ENCODE measurements around the gene GUCA2B. TPM values are rescaled to one million over a fixed set of nuclear protein-coding genes. Genes with fewer than 3 reads are reported as not detected.

The GUCA2B gene
- total and polyA plus RNA-seq, 2 of the 4 experiments (the other 2 are of a cell fraction), result not detected

DNA sequence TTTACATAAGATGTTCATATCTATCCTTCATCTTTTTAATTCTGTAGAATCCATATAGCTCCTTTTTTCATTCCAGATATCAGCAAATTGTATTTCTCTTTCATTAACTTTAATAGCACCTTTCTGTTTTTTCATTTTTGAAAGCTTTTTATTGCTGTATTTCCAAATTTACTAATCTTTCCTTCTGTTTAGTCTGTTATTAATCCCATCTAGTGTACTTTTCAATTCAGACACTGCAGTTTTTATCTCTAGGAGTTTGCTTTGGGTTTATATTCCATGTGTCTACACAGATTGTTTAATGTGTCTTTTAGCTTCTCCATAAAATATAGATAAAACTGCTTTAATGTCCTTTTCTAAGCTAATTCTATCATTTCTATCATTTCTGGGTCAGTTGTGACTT lies 48.8 kb downstream of the GUCA2B start:
- H3K27ac ChIP-seq (ENCODE audit: insufficient read depth, low read length), result no peak overlapping the region
- H3K4me3 ChIP-seq (ENCODE audit: insufficient read depth, low read depth, low read length), result no peak overlapping the region
- no peaks in the 10 kb centered on the region for H3K9me3 ChIP-seq (ENCODE audit: control insufficient read depth, insufficient read depth, low read length)
- no peaks in the 10 kb centered on the region for H3K27me3 ChIP-seq (ENCODE audit: control insufficient read depth, insufficient read depth, low read length)
- H4K20me1 ChIP-seq (ENCODE audit: insufficient read depth, low read length), result no peaks in the 10 kb centered on the region
- H3K14ac ChIP-seq (replicated peaks; ENCODE audit: low read depth, low read length), result no peak overlapping the region
- TF ChIP-seq MXI1 (IDR thresholded peaks at IDR 0.05; ENCODE audit: borderline replicate concordance, low read depth, low read length), result no peak
- no peak for TF ChIP-seq RCOR1 (IDR thresholded peaks at IDR 0.05; ENCODE audit: insufficient replicate concordance, low read length)
- TF ChIP-seq MAFK (IDR thresholded peaks at IDR 0.05; ENCODE audit: low read depth, low read length), result no peak
- TF ChIP-seq, protein P1, sequence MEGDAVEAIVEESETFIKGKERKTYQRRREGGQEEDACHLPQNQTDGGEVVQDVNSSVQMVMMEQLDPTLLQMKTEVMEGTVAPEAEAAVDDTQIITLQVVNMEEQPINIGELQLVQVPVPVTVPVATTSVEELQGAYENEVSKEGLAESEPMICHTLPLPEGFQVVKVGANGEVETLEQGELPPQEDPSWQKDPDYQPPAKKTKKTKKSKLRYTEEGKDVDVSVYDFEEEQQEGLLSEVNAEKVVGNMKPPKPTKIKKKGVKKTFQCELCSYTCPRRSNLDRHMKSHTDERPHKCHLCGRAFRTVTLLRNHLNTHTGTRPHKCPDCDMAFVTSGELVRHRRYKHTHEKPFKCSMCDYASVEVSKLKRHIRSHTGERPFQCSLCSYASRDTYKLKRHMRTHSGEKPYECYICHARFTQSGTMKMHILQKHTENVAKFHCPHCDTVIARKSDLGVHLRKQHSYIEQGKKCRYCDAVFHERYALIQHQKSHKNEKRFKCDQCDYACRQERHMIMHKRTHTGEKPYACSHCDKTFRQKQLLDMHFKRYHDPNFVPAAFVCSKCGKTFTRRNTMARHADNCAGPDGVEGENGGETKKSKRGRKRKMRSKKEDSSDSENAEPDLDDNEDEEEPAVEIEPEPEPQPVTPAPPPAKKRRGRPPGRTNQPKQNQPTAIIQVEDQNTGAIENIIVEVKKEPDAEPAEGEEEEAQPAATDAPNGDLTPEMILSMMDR (conservative IDR thresholded peaks at IDR 0.05; ENCODE audit: low read depth, low read length), result no peak
- no peak for TF ChIP-seq NFE2L2 (IDR thresholded peaks at IDR 0.05; ENCODE audit: low read depth, low read length)
- TF ChIP-seq CHD1 (IDR thresholded peaks at IDR 0.05; ENCODE audit: low read depth, low read length), result no peak
- no peak for TF ChIP-seq FOS (IDR thresholded peaks at IDR 0.05; ENCODE audit: low read depth, low read length)
- TF ChIP-seq RFX5 (IDR thresholded peaks at IDR 0.05; ENCODE audit: low read depth, low read length), result no peak
- TF ChIP-seq ELK1 (IDR thresholded peaks at IDR 0.05; ENCODE audit: borderline replicate concordance, low read depth, low read length), result no peak
- TF ChIP-seq MAZ (IDR thresholded peaks at IDR 0.05; ENCODE audit: borderline replicate concordance, low read depth, low read length), result no peak
- TF ChIP-seq RAD21 (IDR thresholded peaks at IDR 0.05; ENCODE audit: low read length), result no peak
- no peak overlapping the region for H4K5ac ChIP-seq (ENCODE audit: low read depth, low read length)
- no peak overlapping the region for H3K18ac ChIP-seq (ENCODE audit: low read depth, low read length)
- no peak overlapping the region for H2AK9ac ChIP-seq (replicated peaks; ENCODE audit: low read depth, low read length, poor library complexity)
- H2BK5ac ChIP-seq (ENCODE audit: low read depth, low read length, poor library complexity, severe bottlenecking), result no peak overlapping the region
- no peak overlapping the region for H3K9ac ChIP-seq (ENCODE audit: low read depth, low read length)
- no peak for DNase-seq
- H2BK120ac ChIP-seq (ENCODE audit: low read depth, low read length), result no peak overlapping the region
- no peaks in the 10 kb centered on the region for H3K4me1 ChIP-seq (ENCODE audit: control insufficient read depth, insufficient read depth, low read length)
- H3K9me1 ChIP-seq (ENCODE audit: insufficient read depth, low read length), result peaks cover 3% of the 10 kb centered on the region; the same call in 1 of the 2 replicates
- H3K79me1 ChIP-seq (ENCODE audit: low read depth in 1 of 2, low read length in 2 of 2), result peaks cover 5 to 26% of the 10 kb centered on the region in 2 experiments; a peak in 3 of 4 replicates
- no peak overlapping the region for H4K91ac ChIP-seq (ENCODE audit: insufficient read depth, low read depth, low read length)
- no peak for ATAC-seq (ENCODE audit: low read depth)
- peaks cover 7% of the 10 kb centered on the region for H3K36me3 ChIP-seq (ENCODE audit: control insufficient read depth, insufficient read depth, low read length)
- dilution Hi-C loops (cut with HindIII; ENCODE audit: low sequenced_read_pairs, unreplicated experiment), result no loop called here
- no peak overlapping the region for H3K4me2 ChIP-seq (ENCODE audit: low read depth, low read length)
- BruUV-seq (replicated peaks), result no TSS peak
- in situ Hi-C loops (cut with MboI; ENCODE audit: low sequenced_read_pairs), result no loop called here
- H2BK15ac ChIP-seq (ENCODE audit: low read depth, low read length), result no peak overlapping the region
- H2AK5ac ChIP-seq (ENCODE audit: low read depth, low read length), result no peak overlapping the region
- no peak overlapping the region for H3K23ac ChIP-seq (ENCODE audit: low read depth, low read length)
- H3K4ac ChIP-seq (ENCODE audit: low read depth, low read length), result no peak overlapping the region
- no peak overlapping the region for H3K56ac ChIP-seq (ENCODE audit: extremely low read depth, insufficient read depth, low read length)
- ChIA-PET CTCF (interaction anchor here (1.3 kb wide), 1 partner anchor 29 kb away, joined by 4 read pairs; no protein-coding TSS in a partner anchor), POLR2A (ENCODE audit: unreplicated experiment) (no interaction called here)
- intact Hi-C loops (cut with micrococcal nuclease), result no loop called here
- H2BK20ac ChIP-seq (ENCODE audit: low read depth, low read length), result no peak overlapping the region
- H2AFZ ChIP-seq (replicated peaks; ENCODE audit: low read length, poor library complexity), result no peak overlapping the region
- H4K8ac ChIP-seq (ENCODE audit: low read depth in 2 of 2, low read length in 2 of 2), result no peak overlapping the region

Measured in IMR-90 (cell line).